ENCODE results near the gene KRABD2.

Gene KRABD2

DNA sequence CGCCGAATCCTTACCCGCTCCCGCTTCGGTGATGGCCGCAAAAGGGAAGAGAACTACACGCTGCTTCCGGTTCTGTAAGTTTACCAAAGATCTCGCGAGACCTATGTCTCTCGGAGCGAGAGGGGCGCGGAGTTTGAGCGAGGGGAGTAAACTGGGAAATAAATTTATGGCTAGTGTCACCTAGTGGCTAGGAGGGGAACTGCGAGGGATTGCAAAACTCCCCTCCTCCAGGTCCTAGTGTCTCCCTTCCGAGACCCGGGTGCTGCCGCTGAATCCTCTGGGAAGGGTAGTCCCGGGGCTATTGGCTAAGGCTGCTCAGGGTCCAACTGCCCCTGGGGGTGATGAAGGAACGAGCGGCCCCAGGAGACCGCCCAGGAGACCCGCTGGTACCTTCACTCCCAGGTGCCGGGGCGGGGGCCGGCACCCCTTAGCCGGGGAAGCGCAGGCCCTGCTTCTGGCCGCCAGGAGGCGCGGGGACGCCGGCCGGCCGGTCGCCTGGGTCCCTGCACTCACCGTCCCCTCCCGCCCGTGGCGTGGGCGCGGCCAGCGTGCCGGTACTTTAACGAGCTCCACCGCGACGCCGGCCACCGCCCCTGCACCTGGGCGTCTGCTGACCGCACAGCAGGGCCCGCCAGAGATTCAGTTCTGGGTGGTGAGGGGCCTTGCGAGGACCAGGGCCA lies 6.8 kb upstream of the KRABD2 start, which contains the start of gene RPL26:
RPL26 (minus strand) TSS at position 51 of the 680 bp plus-strand sequence. CDS start 883 bp downstream, outside the sequence.
- no CpG with 5 or more reads among the region's 55 CpGs for WGBS (ENCODE audit: extremely low coverage, insufficient read length, low lambda C conversion rate)
- Histone ChIP-seq H3K23me2 (ENCODE audit: insufficient read length, low read depth, low read length, poor library complexity, severe bottlenecking) (peaks cover 6% of the 10 kb centered on the region), H3K23ac (ENCODE audit: insufficient read length, low read depth, low read length) (no peak within 1 kb of the TSS), H3K27ac (ENCODE audit: insufficient read length, low read depth, low read length) (peak within 1 kb of the TSS; percentile 20), H3K79me2 (ENCODE audit: insufficient read depth, low read length) (peaks cover 11% of the 10 kb centered on the region; the same call in 1 of the 2 replicates), H4K20me1 (ENCODE audit: control insufficient read depth, insufficient read depth, insufficient read length) (no peaks in the 10 kb centered on the region), H2BK12ac (ENCODE audit: insufficient read length, low read depth, low read length) (no peak within 1 kb of the TSS), H3K9ac (ENCODE audit: extremely low read depth, insufficient read length, low read length) (peak within 1 kb of the TSS; percentile 100), H3K79me1 (ENCODE audit: insufficient read depth, low read depth, low read length, poor library complexity, severe bottlenecking) (no peaks in the 10 kb centered on the region), H3K4ac (ENCODE audit: low read depth, low read length) (peak within 1 kb of the TSS; percentile 84; the same call in 1 of the 2 replicates), H2BK5ac (ENCODE audit: insufficient read length, low read length) (peak within 1 kb of the TSS; percentile 69), H3T11ph (ENCODE audit: low read length) (no peak within 1 kb of the TSS), H2BK20ac (ENCODE audit: low read depth, low read length, poor library complexity, severe bottlenecking) (no peak within 1 kb of the TSS), H3K4me1 (ENCODE audit: insufficient read depth, low read length) (no peaks in the 10 kb centered on the region; the same call in 1 of the 2 replicates), H3K14ac (ENCODE audit: insufficient read depth, low read length) (peak within 1 kb of the TSS; percentile 93), H4K8ac (replicated peaks; ENCODE audit: insufficient read length, low read depth, low read length) (no peak within 1 kb of the TSS), H3K27me3 (ENCODE audit: insufficient read depth, low read length) (no peaks in the 10 kb centered on the region), H4K5ac (ENCODE audit: insufficient read length, low read depth, low read length) (no peak within 1 kb of the TSS), H2BK15ac (ENCODE audit: low read depth, low read length) (no peak within 1 kb of the TSS), H3K18ac (ENCODE audit: insufficient read length, low read depth, low read length) (peak within 1 kb of the TSS; percentile 88), H2BK120ac (ENCODE audit: low read depth, low read length, poor library complexity, severe bottlenecking) (no peak within 1 kb of the TSS), H3K4me2 (ENCODE audit: insufficient read depth, insufficient read length, low read length) (peak within 1 kb of the TSS; percentile 96), H2AFZ (ENCODE audit: low read length) (no peak within 1 kb of the TSS), H4K91ac (ENCODE audit: insufficient read length, low read depth, low read length) (peak within 1 kb of the TSS; percentile 42), H2AK5ac (ENCODE audit: insufficient read length, low read length) (no peak within 1 kb of the TSS), H3K9me3 (ENCODE audit: control insufficient read depth, low read depth, low read length) (no peaks in the 10 kb centered on the region), H3K56ac (ENCODE audit: insufficient read length, low read depth, low read length) (no peak within 1 kb of the TSS)
- peaks cover 37 to 51% of the 10 kb centered on the region in 2 experiments for H3K4me1 Mint-ChIP-seq
- TF ChIP-seq, protein P1, sequence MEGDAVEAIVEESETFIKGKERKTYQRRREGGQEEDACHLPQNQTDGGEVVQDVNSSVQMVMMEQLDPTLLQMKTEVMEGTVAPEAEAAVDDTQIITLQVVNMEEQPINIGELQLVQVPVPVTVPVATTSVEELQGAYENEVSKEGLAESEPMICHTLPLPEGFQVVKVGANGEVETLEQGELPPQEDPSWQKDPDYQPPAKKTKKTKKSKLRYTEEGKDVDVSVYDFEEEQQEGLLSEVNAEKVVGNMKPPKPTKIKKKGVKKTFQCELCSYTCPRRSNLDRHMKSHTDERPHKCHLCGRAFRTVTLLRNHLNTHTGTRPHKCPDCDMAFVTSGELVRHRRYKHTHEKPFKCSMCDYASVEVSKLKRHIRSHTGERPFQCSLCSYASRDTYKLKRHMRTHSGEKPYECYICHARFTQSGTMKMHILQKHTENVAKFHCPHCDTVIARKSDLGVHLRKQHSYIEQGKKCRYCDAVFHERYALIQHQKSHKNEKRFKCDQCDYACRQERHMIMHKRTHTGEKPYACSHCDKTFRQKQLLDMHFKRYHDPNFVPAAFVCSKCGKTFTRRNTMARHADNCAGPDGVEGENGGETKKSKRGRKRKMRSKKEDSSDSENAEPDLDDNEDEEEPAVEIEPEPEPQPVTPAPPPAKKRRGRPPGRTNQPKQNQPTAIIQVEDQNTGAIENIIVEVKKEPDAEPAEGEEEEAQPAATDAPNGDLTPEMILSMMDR (conservative IDR thresholded peaks at IDR 0.05), result peak; percentile 96
- DNase-seq, result peak; percentile 99
- peak within 1 kb of the TSS; percentile 99 to 100 (median 99) for H3K27ac Mint-ChIP-seq
- peaks cover 2% of the 10 kb centered on the region; the same call in 1 of the 2 replicates for H3K27me3 Mint-ChIP-seq (ENCODE audit: low read depth)
- peak within 1 kb of the TSS; percentile 99 to 100 for H3K4me3 Mint-ChIP-seq
- peaks cover 45 to 48% (median 48%) of the 10 kb centered on the region in 3 experiments for H3K36me3 Mint-ChIP-seq (ENCODE audit: insufficient read depth in 1 of 3, low read depth in 3 of 3)
- H3K9me3 Mint-ChIP-seq, result no peaks in the 10 kb centered on the region; a peak in 1 of 5 replicates

Data from H9 (cell line).